HG03439 (cell line): Measurements from ENCODE around the gene ADGRV1.
"Not testable (repeated sequence)": the region's sequence is repeated elsewhere in the genome, so short reads cannot be mapped to it uniquely, and the experiment has no call there.

Experiments
- ATAC-seq: cut with Tn5 transposase; IDR thresholded peaks from one replicate; pipeline ENCODE4 v1.9.1; 2021; ENCODE audit warnings: mild to moderate bottlenecking, moderate library complexity; ENCODE audit not compliant: unreplicated experiment

The ADGRV1 gene

GRCh38 chr5:90709323-90710155 is 150.9 kb downstream of the ADGRV1 start:
- peak; percentile 76 for ATAC-seq

- ATAC-seq = no peak
These were observed 159.8 kb downstream of the ADGRV1 start for GRCh38 chr5:90718387-90718786.

- no peak for ATAC-seq
These were observed 181.0 kb downstream of the ADGRV1 start for GRCh38 chr5:90739567-90739966.

GRCh38 chr5:90740244-90740799 is 181.7 kb downstream of the ADGRV1 start:
- no peak for ATAC-seq

GRCh38 chr5:90741022-90741564 is 182.5 kb downstream of the ADGRV1 start:
- no peak for ATAC-seq

GRCh38 chr5:90746119-90746518 is 187.5 kb downstream of the ADGRV1 start:
- ATAC-seq = no peak

- ATAC-seq = no peak
These were observed 188.6 kb downstream of the ADGRV1 start for GRCh38 chr5:90747175-90747574.

GRCh38 chr5:90747693-90748092 is 189.1 kb downstream of the ADGRV1 start:
- no peak for ATAC-seq

GRCh38 chr5:90759119-90759518 is 200.5 kb downstream of the ADGRV1 start:
- no peak for ATAC-seq

GRCh38 chr5:90767710-90768109 is 209.1 kb downstream of the ADGRV1 start:
- no peak for ATAC-seq

- not testable (repeated sequence) for ATAC-seq
These were observed 211.5 kb downstream of the ADGRV1 start for GRCh38 chr5:90770006-90770541.

GRCh38 chr5:90777959-90778358 is 219.4 kb downstream of the ADGRV1 start:
- ATAC-seq = no peak

GRCh38 chr5:90783460-90784333 is 225.1 kb downstream of the ADGRV1 start:
- ATAC-seq = peak; percentile 82

GRCh38 chr5:90786756-90787155 is 228.2 kb downstream of the ADGRV1 start:
- no peak for ATAC-seq

- no peak for ATAC-seq
These were observed 234.1 kb downstream of the ADGRV1 start for GRCh38 chr5:90792725-90793124.

GRCh38 chr5:90793183-90793582 is 234.6 kb downstream of the ADGRV1 start:
- no peak for ATAC-seq

GRCh38 chr5:90796919-90797318 is 238.3 kb downstream of the ADGRV1 start:
- ATAC-seq = not testable (repeated sequence)

GRCh38 chr5:90800082-90800481 is 241.5 kb downstream of the ADGRV1 start:
- not testable (repeated sequence) for ATAC-seq

GRCh38 chr5:90800515-90800914 is 241.9 kb downstream of the ADGRV1 start:
- ATAC-seq = not testable (repeated sequence)

GRCh38 chr5:90802474-90803317 is 244.1 kb downstream of the ADGRV1 start:
- peak; percentile 78 for ATAC-seq
